IPS-NIHi7 (cell line): Measurements from ENCODE around the gene TSTD1.
"Not testable (repeated sequence)": the region's sequence is repeated elsewhere in the genome, so short reads cannot be mapped to it uniquely, and the experiment has no call there.

Source experiments
- DNase-seq: peaks from one replicate; pipeline ENCODE4 v3.0.0; 2012; ENCODE audit warnings: mixed read lengths; ENCODE audit errors: extremely low spot score

TSTD1 gene

DNA sequence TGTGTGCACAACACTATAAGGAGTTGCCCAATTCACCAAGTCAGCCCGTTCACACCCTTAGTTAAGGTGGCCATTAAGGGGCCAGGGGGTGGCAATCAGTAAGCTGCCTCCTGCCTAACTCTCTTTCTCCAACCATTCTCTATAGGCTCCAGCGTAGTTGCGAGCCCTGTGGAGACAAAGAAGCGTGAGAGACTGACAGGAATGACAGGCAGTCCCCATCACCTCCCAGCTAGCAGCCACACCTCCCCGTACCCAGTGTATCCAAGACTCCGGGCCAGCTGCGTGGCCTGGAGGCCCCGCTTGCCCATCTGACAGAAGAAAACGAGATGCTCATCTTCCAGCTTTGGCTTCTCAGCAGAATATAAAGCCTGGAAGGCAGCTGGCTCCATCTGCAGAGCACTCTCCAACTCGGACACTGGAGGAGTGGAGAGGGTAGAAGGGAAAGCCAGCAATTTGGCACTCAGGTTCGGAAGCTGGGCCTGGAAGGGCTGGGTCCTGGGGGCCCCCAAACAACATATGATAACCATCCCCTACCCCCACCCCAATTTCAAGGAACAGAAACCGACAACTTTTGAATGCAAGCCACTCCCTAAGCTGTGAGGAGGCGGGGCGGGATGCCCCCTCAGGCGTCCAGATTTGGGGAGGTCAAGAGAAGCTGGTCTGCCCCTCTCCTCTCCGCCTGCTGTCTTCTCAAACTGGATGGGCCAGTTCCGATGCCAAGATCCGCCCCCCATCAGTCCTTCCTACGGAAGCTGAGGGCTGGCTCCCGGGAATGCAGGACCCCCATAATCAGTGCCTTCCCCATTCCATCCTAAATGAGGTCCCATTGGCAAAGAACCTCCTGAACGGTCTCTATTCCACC lies 872 bp downstream of the TSTD1 start:
- DNase-seq: no peak

DNA sequence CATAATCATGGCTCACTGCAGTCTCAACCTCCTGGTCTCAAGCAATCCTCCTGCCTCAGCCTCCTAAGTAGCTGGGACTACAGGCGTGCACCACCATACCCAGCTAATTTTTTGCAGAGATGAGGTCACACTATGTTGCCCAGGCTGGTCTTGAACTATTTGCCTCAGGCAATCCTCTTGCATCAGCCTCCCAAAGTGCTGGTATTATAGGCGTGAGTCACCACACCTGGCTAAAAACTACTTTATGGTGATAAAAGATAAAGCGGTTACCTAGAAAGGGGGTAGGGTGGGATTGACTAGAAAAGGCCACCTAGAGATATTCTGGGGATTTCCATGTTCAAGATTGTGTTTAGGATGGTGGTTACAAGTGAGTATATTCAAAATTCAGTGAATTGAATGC lies 5.0 kb downstream of the TSTD1 start:
- DNase-seq: no peak

DNA sequence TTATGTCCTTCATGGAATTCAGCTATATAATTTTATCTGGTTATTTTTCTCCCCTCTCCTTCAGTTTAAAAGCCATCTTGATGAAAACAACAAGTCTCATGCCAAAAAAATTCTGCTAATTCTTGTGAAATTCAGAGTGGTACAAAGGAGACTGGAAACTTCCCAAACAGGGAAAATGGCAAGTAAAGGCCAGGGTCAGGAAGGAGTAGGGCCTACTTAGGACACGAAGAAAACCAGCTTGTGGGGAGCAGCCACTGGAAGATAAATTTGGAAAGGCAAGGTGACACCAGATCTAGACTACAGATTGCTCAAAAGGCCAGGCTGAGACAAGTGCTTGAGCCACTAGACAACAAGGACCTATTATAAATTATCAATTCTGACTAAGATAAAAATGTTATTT lies 6.4 kb downstream of the TSTD1 start:
- no peak for DNase-seq

DNA sequence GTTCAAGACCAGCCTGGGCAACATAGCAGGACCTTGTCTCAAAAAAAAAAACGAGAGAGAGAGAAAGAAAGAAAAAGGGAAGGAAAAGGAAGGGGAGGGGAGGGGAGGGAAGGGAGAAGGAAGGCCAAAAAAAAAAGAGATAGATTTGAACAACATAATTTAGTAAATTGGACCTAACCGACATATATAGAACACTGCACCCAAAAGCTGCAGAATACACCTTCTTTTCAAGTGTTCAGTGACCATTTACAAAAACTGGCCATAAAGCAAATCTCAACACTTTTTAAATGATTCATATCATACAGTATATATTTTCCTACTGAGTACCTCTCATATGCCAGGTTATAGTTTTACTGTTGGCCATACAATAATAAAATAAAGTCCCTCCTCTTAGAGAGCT lies 6.9 kb downstream of the TSTD1 start:
- DNase-seq: no peak

DNA sequence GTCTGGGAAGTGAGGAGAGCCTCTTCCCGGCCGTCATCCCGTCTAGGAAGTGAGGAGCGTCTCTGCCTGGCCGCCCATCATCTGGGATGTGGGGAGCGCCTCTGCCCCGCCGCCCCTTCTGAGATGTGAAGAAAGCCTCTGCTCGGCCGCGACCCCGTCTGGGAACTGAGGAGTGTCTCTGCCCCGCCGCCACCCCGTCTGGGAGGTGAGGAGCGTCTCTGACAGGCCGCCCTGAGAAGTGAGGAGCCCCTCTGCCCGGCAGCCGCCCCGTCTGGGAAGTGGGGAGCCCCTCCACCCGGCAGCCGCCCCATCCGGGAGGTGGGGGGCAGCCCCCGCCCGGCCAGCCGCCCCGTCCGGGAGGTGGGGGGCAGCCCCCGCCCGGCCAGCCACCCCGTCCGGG lies 9.3 kb downstream of the TSTD1 start:
- DNase-seq: not testable (repeated sequence)

DNA sequence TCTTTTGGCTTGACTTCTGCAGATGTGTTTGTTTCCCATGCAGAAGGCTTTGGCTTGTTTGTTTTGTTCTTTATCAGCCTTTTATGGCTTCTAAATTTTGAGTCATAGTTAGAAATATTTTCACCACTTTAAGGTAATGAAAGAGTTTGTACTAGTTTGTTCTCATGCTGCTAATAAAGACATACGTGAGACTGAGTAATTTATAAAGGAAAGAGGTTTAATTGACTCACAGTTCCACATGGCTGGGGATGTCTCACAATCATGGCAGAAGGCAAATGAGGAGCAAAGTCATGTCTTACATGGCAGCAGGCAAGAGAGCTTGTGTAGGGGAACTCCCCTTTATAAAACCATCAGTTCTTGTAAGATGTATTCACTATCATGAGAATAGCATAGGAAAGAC lies 11.8 kb downstream of the TSTD1 start:
- DNase-seq: not testable (repeated sequence)

DNA sequence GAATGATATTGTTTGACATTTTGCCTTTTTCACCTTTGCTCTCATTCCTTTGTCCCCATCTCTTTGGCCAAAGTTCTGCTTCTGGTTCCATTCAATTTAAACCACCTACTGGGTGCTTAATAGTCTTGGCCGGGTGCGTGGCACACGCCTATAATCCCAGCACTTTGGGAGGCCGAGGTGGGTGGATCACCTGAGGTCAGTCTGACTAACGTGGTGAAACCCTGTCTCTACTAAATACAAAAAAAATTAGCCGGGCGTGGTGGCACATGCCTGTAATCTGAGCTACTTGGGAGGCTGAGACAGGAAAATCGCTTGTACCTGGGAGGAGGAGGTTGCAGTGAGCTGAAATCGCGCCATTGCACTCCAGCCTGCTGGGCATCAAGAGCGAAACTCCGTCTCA lies 16.3 kb downstream of the TSTD1 start:
- not testable (repeated sequence) for DNase-seq

DNA sequence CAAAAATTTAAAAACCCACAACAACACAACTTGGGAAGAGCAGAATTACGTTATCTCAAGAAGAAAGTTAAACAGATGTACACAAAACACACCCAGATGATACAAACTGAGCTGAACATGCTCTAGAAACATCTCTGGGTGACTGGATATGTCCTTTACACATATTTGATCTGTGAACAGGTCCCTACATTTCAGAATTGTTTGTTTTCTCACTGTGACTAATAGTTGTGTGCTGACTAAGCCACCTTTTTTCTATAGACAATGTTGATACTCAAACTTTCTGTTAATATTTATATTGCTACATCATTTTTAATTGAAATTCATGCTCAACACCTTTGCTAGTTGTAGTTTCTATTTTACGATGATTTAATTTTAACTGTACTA lies 16.8 kb downstream of the TSTD1 start:
- DNase-seq: no peak

DNA sequence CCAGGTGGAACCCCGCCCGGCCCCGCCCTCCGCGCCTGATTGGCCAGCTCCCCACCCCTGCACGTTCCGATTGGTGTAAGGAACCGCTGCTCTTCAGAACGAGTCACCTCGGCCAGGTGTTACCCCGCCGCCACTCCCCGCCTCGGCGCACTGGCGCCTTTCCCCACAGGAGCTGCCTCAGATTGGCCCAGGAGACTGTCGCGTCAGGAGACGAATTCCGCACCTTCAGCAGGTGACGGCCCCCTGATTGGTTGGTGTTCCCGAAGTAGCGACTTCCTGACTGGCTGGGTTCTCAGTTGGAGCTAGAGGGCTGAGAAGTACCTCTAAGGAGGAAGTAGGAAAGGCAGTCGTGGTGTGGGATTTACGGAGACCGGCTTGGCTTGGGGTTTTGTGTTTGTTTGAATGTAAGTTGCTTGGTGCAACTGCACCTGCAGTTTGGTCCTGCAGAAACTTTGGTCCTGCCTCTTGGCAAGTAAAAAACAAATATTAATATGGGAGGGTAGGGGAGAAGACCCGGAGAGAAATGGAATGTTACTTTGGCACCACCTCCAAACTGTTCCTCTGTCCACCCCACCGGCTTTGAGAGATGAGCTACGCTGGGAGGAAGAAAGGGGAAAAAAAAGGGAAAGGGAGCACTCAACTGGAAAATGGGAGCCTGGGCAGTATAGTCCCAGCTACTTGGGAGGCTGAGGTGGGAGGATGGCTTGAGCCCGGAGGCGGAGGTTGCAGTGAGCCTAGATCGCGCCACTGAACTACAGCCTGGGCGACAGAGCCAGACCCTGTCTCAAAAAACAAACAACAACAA lies 17.4 kb downstream of the TSTD1 start:
- DNase-seq: peak; percentile 98

DNA sequence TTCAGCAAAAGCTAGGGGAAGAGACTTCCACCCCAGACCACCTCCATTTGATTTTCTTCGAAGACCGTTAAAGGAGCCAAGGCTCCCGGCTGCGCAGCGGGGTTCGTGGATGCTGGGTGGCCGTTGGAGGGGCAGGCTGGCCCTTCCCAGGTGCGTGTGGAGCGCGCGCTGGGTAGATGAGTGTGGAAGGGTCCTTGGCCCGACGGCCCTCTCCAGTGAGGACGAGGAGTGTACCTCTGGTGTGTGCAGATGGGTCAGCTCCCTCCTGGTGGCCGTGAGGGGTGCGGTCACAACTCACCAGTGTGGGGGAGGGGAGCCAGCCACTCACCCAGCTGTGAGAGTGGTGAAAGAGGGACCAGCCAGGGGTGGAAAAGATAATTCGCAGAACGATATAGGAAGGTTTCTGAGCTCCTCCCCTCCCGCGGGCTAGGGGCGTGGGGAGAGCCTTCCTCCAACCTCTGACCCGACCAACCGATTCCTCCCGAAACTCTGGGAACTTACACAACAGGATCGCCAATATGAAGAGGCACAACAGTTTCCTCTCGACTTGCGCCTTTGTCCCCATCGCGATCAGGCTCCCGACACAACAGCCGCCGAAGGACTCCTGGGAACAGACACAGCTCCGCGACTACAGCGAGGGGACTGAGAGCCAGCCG lies 18.1 kb downstream of the TSTD1 start, which contains the start of gene F11R:
F11R (minus strand) TSS at position 644 of the 656 bp plus-strand sequence; CDS start at position 565, 79 bp downstream.
- DNase-seq: peak; percentile 50

DNA sequence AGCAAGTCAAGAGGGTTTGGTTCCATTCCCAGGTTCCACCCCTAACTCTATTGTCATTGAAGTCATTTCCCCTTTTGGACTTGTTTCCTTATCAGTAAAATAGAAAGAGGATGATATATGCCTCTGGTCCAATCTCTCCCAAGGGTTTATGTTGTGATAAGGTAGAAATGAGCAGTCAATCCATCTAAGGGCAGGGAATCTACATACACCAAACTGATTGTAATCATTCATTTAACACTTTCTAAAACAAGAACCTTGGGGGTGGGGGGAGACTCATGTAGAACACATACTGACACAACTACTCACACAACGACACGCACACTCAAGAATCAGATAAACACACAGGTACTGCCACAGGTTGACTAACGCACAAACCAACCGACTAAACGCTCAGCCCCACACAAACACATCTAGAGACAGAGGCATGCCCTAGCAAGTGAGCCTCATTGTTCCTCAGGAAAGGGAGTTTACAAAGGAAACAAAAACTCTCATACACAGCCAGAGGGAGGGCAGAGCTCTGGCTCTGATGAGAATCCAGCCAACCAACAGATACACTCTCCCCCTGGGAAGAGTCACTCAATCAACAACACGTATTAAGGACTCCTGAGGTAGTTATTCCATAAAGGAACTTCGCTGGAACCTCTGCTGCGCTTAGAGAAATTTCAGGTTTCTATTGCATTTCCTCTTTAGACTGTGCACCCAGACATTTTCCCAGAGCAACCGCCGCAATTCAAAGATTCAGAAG lies 18.8 kb downstream of the TSTD1 start:
- DNase-seq: no peak

DNA sequence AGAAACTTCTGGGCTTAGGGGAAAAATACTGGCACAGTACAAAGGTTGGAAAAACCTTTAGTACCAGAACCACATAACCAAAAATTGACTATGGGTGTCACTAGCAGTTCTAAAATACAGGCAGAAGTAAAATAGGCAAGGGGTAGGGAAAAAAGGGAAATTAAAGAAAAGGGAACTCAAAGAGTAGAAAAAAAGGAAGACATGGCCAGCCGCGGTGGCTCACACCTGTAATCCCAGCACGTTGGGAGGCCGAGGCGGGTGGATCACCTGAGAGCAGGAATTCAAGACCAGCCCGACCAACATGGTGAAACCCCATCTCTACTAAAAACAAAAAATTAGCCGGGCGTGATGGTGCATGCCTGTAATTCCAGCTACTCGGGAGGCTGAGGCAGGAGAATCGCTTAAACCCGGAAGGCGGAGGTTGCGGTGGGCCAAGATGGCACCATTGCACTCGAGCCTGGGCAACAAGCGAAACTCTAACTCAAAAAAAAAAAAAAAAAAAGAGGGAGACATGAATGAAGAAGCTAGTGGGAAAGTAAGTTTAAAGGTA lies 19.6 kb downstream of the TSTD1 start:
- DNase-seq: not testable (repeated sequence)

DNA sequence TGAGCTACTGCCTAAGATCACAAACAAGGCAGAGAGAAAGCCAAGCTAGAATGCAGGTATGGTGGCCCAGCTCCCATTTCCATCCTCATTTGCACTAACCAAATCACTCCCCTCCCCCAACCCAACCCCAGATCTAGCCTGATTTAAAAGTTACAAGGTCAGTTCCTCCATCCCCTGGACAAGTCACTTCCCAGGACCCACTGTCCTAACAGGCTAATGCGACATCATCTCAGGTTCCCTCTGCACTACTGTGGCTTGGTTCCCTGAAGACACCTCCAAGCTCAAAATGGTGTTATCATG lies 20.2 kb downstream of the TSTD1 start:
- DNase-seq: no peak

DNA sequence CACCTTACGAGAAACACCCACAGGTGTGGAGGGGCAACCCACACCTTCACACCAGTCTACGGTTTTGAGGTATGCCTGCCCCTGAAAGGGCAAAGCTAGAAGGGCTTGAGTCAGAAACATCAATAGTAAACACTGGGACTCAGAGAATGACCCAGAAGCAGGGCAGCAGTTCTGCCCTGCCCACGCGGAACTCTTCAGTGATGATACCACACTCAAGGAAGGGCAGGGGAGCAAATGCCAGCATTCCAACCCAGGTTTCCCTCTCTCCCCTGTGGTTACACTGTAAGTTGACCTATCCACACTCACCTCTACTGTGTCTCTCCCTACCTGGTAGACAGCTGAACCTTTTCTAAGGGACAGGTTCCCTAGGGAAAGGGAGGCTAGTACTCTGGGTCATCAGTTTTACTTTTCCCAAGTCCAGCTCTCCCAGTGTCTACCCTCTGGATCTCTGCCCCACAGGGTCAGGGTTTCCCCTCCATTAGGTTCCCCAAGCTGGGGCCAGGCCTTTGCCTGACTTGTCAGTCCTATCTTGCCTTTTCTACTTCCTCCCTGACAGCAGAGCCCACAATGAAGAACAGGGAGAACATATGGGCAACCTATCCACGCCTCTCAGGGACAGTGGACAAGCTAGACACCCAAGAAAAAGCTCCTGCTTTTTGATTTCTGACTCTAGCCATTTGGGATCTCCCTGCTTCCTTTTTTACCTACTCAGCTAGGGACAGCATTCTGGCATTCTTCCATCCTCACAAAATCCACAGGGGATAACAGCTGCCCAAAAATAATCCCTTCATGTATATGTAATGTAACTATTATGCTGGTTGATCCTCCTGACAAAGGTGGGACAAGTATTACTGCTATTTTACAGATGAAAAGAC lies 20.8 kb downstream of the TSTD1 start:
- DNase-seq: no peak

DNA sequence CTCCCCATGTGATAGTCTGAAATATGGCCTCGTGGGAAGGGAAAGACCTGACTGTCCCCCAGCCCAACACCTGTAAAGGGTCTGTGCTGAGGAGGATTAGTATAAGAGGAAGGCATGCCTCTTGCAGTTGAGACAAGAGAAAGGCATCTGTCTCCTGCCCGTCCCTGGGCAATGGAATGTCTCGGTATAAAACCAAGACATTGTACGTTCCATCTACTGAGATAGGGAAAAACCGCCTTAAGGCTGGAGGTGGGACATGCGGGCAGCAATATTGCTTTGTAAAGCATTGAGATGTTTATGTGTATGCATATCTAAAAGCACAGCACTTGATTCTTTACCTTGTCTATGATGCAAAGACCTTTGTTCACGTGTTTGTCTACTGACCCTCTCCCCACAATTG lies 21.6 kb downstream of the TSTD1 start:
- not testable (repeated sequence) for DNase-seq

DNA sequence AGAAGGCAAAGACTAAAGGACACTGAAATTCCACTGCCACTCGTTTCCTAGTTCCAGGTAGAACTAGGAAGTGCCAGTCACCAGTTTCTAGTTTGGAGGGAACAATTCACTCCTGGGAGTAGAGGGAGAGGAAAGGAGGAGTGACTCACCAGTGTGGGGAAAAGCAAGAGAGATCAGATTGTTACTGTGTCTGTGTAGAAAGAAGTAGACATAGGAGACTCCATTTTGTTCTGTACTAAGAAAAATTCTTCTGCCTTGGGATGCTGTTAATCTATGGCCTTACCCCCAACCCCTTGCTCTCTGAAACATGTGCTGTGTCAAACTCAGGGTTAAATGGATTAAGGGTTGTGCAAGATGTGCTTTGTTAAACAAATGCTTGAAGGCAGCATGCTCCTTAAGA lies 22.1 kb downstream of the TSTD1 start:
- not testable (repeated sequence) for DNase-seq

DNA sequence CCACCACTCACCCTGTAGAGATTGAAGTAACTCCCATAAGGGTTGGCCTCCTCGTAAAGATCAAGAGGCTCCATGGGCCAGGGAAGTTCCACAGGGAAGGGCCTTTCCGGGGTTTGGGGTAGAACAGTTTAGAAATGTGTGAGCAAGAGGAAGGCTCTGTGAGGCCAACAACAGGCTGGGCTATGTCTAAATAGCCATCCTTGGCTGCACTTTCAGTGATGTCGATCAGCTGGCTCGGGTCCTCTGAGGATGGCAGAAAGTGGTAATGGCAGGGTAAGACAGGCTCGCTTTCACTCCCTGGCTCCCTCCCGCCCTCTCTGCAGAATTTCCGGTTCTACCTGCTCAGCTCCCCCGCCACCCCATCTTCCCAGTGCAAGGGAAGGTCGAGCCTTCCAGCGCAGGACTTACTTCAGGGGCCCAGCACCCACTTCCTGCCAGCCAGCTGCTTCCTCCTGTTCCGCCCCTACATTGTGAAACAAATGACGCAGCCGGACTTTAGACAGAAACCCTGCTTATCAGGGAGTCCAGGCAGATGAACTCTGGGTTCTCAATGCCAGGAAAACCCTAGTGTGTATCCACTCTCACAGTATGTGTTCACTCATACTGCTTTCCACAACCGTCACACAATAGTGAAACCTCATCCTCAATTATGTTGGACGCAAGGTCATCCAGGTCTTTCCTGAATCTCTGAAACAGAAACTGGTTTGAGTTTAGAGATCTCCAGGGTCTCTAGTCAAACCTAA lies 25.1 kb downstream of the TSTD1 start:
- peak; percentile 63 for DNase-seq

DNA sequence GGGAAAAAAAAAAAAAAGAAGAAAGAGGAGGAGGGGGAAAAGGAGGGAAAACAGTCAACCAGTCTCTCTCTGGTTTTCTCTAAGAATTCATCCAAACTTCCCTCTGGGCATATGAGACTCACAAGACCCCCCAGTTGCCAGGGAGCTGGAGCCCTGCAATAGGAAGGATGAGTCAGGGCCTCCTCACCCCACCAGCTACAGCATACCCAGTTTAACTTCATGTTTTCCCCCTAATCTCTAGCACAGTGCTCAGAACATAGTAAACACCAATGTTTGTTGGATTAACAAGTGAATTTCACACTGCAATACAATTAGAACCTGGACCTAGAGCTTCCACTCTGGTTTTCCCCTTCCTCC lies 25.7 kb downstream of the TSTD1 start:
- no peak for DNase-seq

DNA sequence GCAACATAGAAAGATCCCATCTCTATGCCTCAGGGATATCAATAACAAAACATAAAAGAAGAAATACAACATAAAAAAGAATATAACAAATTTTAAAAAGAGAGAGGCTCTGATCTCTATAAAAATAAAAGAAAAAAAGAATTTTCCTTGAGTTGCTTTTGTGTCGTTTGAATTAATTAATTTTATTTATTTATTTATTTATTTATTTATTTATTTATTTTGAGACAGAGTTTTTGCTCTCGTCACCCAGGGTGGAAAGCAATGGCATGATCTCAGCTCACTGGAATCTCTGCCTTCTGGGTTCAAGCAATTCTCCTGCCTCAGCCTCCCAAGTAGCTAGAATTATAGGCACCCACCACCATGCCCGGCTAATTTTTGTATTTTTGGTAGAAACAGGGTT lies 26.3 kb downstream of the TSTD1 start:
- no peak for DNase-seq
